HG02610 (cell line): ENCODE results near the gene SKAP2.
A peak's percentile ranks its signal among the peaks of the same experiment; 100 is the strongest.

Experiments used
- ATAC-seq: cut with Tn5 transposase; IDR thresholded peaks from one replicate; pipeline ENCODE4 v1.9.1; 2021; ENCODE audit warnings: mild to moderate bottlenecking, moderate library complexity; ENCODE audit not compliant: unreplicated experiment

Gene SKAP2

GRCh38 chr7:26864309-26865093 lies at the start of gene SKAP2:
SKAP2 (minus strand) TSS chr7:26864590; CDS start chr7:26864429, 161 bp downstream.
- peak; percentile 91 for ATAC-seq

GRCh38 chr7:26912933-26913536 lies 48.6 kb upstream of the SKAP2 start:
- no peak for ATAC-seq

- no peak for ATAC-seq
Measured at GRCh38 chr7:26912338-26912737, 47.9 kb upstream of the SKAP2 start.

- no peak for ATAC-seq
Measured at GRCh38 chr7:26910221-26910620, 45.8 kb upstream of the SKAP2 start.

GRCh38 chr7:26900251-26900650 lies 35.9 kb upstream of the SKAP2 start:
- no peak for ATAC-seq

- ATAC-seq, result no peak
Measured at GRCh38 chr7:26899519-26899918, 35.1 kb upstream of the SKAP2 start.

GRCh38 chr7:26898891-26899290 lies 34.5 kb upstream of the SKAP2 start:
- ATAC-seq, result no peak

- no peak for ATAC-seq
Measured at GRCh38 chr7:26897928-26898327, 33.5 kb upstream of the SKAP2 start.

- peak; percentile 85 for ATAC-seq
Measured at GRCh38 chr7:26891400-26892350, 27.3 kb upstream of the SKAP2 start.

GRCh38 chr7:26880852-26881251 lies 16.5 kb upstream of the SKAP2 start:
- ATAC-seq, result no peak

GRCh38 chr7:26879671-26880070 lies 15.3 kb upstream of the SKAP2 start:
- no peak for ATAC-seq

GRCh38 chr7:26868841-26869495 lies 4.6 kb upstream of the SKAP2 start:
- no peak for ATAC-seq

GRCh38 chr7:26865094-26865388 lies 651 bp upstream of the SKAP2 start:
- peak; percentile 40 for ATAC-seq

GRCh38 chr7:26863518-26864308 lies 677 bp downstream of the SKAP2 start:
- ATAC-seq, result peak; percentile 26

GRCh38 chr7:26862834-26863233 lies 1.6 kb downstream of the SKAP2 start:
- ATAC-seq, result no peak

- no peak for ATAC-seq
Measured at GRCh38 chr7:26861050-26861449, 3.3 kb downstream of the SKAP2 start.

GRCh38 chr7:26860361-26860760 lies 4.0 kb downstream of the SKAP2 start:
- ATAC-seq, result no peak

- ATAC-seq, result no peak
Measured at GRCh38 chr7:26859720-26860119, 4.7 kb downstream of the SKAP2 start.

GRCh38 chr7:26858735-26859134 lies 5.7 kb downstream of the SKAP2 start:
- ATAC-seq, result no peak

GRCh38 chr7:26858241-26858715 lies 6.1 kb downstream of the SKAP2 start:
- no peak for ATAC-seq
